Measurements from ENCODE around the gene BCAS3. TPM values are rescaled to one million over a fixed set of nuclear protein-coding genes. Genes with fewer than 3 reads are reported as not detected.

BCAS3 gene
- total RNA-seq, 1 donor from 2014 or later: 38.1 TPM

GRCh38 chr17:61017317-61018006 lies 339.8 kb downstream of the BCAS3 start:
- no peaks in the 10 kb centered on the region for H3K4me1 Mint-ChIP-seq (ENCODE audit: unreplicated experiment)
- TF ChIP-seq, protein P1, sequence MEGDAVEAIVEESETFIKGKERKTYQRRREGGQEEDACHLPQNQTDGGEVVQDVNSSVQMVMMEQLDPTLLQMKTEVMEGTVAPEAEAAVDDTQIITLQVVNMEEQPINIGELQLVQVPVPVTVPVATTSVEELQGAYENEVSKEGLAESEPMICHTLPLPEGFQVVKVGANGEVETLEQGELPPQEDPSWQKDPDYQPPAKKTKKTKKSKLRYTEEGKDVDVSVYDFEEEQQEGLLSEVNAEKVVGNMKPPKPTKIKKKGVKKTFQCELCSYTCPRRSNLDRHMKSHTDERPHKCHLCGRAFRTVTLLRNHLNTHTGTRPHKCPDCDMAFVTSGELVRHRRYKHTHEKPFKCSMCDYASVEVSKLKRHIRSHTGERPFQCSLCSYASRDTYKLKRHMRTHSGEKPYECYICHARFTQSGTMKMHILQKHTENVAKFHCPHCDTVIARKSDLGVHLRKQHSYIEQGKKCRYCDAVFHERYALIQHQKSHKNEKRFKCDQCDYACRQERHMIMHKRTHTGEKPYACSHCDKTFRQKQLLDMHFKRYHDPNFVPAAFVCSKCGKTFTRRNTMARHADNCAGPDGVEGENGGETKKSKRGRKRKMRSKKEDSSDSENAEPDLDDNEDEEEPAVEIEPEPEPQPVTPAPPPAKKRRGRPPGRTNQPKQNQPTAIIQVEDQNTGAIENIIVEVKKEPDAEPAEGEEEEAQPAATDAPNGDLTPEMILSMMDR (IDR thresholded peaks at IDR 0.05; ENCODE audit: unreplicated experiment): no peak
- no peak for DNase-seq (ENCODE audit: low spot score)
- no peak overlapping the region for H3K4me3 Mint-ChIP-seq (ENCODE audit: unreplicated experiment)
- no peaks in the 10 kb centered on the region for H3K27me3 Mint-ChIP-seq (ENCODE audit: unreplicated experiment)
- no peaks in the 10 kb centered on the region for H3K36me3 Mint-ChIP-seq (ENCODE audit: low read depth, unreplicated experiment)
- H3K9me3 Mint-ChIP-seq (ENCODE audit: unreplicated experiment): no peaks in the 10 kb centered on the region
- H3K27ac Mint-ChIP-seq (ENCODE audit: unreplicated experiment): no peak overlapping the region

GRCh38 chr17:61018938-61019337 lies 341.3 kb downstream of the BCAS3 start:
- no peaks in the 10 kb centered on the region for H3K27me3 Mint-ChIP-seq (ENCODE audit: unreplicated experiment)
- TF ChIP-seq, protein P1 (IDR thresholded peaks at IDR 0.05; ENCODE audit: unreplicated experiment): no peak
- no peak overlapping the region for H3K27ac Mint-ChIP-seq (ENCODE audit: unreplicated experiment)
- no peaks in the 10 kb centered on the region for H3K4me1 Mint-ChIP-seq (ENCODE audit: unreplicated experiment)
- DNase-seq (ENCODE audit: low spot score): no peak
- no peaks in the 10 kb centered on the region for H3K9me3 Mint-ChIP-seq (ENCODE audit: unreplicated experiment)
- no peaks in the 10 kb centered on the region for H3K36me3 Mint-ChIP-seq (ENCODE audit: low read depth, unreplicated experiment)
- no peak overlapping the region for H3K4me3 Mint-ChIP-seq (ENCODE audit: unreplicated experiment)

DNA sequence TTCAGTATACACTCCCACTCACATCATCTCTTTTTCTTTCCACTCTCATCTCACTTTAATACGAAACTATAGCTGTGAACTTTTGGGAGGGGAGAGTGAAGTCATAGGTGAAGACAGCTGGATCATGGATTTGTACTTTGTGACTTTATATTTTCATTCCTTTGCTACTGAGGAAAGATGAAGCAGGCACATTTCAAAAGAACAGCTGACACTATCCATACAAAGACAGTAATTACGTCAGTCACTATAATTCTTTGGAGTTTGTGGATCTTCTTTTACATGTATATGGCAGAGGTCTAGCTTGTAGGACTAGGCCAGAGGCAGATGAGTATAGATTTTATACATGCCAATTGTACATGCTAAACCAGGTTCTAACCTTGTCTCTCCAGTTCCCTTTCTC lies 346.3 kb downstream of the BCAS3 start:
- no peak overlapping the region for H3K4me3 Mint-ChIP-seq (ENCODE audit: unreplicated experiment)
- H3K4me1 Mint-ChIP-seq (ENCODE audit: unreplicated experiment): no peaks in the 10 kb centered on the region
- no peaks in the 10 kb centered on the region for H3K36me3 Mint-ChIP-seq (ENCODE audit: low read depth, unreplicated experiment)
- TF ChIP-seq, protein P1 (IDR thresholded peaks at IDR 0.05; ENCODE audit: unreplicated experiment): no peak
- no peak overlapping the region for H3K27ac Mint-ChIP-seq (ENCODE audit: unreplicated experiment)
- H3K27me3 Mint-ChIP-seq (ENCODE audit: unreplicated experiment): no peaks in the 10 kb centered on the region
- H3K9me3 Mint-ChIP-seq (ENCODE audit: unreplicated experiment): no peaks in the 10 kb centered on the region
- DNase-seq (ENCODE audit: low spot score): no peak

- Mint-ChIP-seq H3K36me3 (ENCODE audit: low read depth, unreplicated experiment) (no peaks in the 10 kb centered on the region), H3K4me3 (ENCODE audit: unreplicated experiment) (no peak overlapping the region), H3K4me1 (ENCODE audit: unreplicated experiment) (no peaks in the 10 kb centered on the region), H3K27ac (ENCODE audit: unreplicated experiment) (no peak overlapping the region), H3K27me3 (ENCODE audit: unreplicated experiment) (no peaks in the 10 kb centered on the region), H3K9me3 (ENCODE audit: unreplicated experiment) (no peaks in the 10 kb centered on the region)
- DNase-seq (ENCODE audit: low spot score): no peak
- TF ChIP-seq, protein P1 (IDR thresholded peaks at IDR 0.05; ENCODE audit: unreplicated experiment): no peak
Observed at GRCh38 chr17:61026818-61027217, 349.2 kb downstream of the BCAS3 start.

GRCh38 chr17:61029181-61029580 lies 351.5 kb downstream of the BCAS3 start:
- Mint-ChIP-seq H3K4me1 (ENCODE audit: unreplicated experiment) (no peaks in the 10 kb centered on the region), H3K27me3 (ENCODE audit: unreplicated experiment) (no peaks in the 10 kb centered on the region), H3K9me3 (ENCODE audit: unreplicated experiment) (no peaks in the 10 kb centered on the region), H3K27ac (ENCODE audit: unreplicated experiment) (no peak overlapping the region), H3K4me3 (ENCODE audit: unreplicated experiment) (no peak overlapping the region), H3K36me3 (ENCODE audit: low read depth, unreplicated experiment) (no peaks in the 10 kb centered on the region)
- TF ChIP-seq, protein P1 (IDR thresholded peaks at IDR 0.05; ENCODE audit: unreplicated experiment): no peak
- DNase-seq (ENCODE audit: low spot score): no peak
